ENCODE results near the gene ERLIN1.

The ERLIN1 gene

GRCh38 chr10:100104300-100104699 lies 81.5 kb downstream of the ERLIN1 start:
- DNase-seq (ENCODE audit: extremely low spot score): no peak
- ChIA-PET CTCF (no interaction called here), POLR2A (no interaction called here)
- no peak for TF ChIP-seq CTCF (IDR thresholded peaks at IDR 0.05; ENCODE audit: control extremely low read depth, extremely low read depth, low read depth, missing control alignments)

GRCh38 chr10:100103581-100103980 lies 82.2 kb downstream of the ERLIN1 start:
- POLR2A ChIA-PET: no interaction called here
- TF ChIP-seq CTCF (IDR thresholded peaks at IDR 0.05; ENCODE audit: control extremely low read depth, extremely low read depth, low read depth, missing control alignments): no peak
- DNase-seq (ENCODE audit: extremely low spot score): no peak
- CTCF ChIA-PET: no interaction called here

GRCh38 chr10:100101192-100102076 lies 84.4 kb downstream of the ERLIN1 start:
- ChIA-PET POLR2A (no interaction called here), CTCF (interaction anchor here (1.0 kb wide), 1 partner anchor 8 kb away, joined by 3 read pairs; no protein-coding TSS in a partner anchor)

GRCh38 chr10:100100651-100101184 lies 85.1 kb downstream of the ERLIN1 start:
- peak; percentile 33 for TF ChIP-seq CTCF (IDR thresholded peaks at IDR 0.05; ENCODE audit: control extremely low read depth, extremely low read depth, low read depth, missing control alignments)
- CTCF ChIA-PET: interaction anchor here (1.0 kb wide), 1 partner anchor 9 kb away, joined by 3 read pairs; no protein-coding TSS in a partner anchor
- POLR2A ChIA-PET: no interaction called here
- peak; percentile 30 for DNase-seq (ENCODE audit: extremely low spot score)

More at GRCh38 chr10:100101192-100102076, 84.4 kb downstream of the ERLIN1 start:
- no peak for DNase-seq (ENCODE audit: extremely low spot score)
- TF ChIP-seq CTCF (IDR thresholded peaks at IDR 0.05; ENCODE audit: control extremely low read depth, extremely low read depth, low read depth, missing control alignments): no peak

Data from GM10248 (cell line).